Activated naive CD4-positive, alpha-beta T cell treated with anti-CD3 and anti-CD28 coated beads for 36 hours (primary cell): ENCODE measurements around the gene NRG3. TPM values are rescaled to one million over a fixed set of nuclear protein-coding genes. Genes with fewer than 3 reads are reported as not detected.

Experiments
- CTCF ChIA-PET: fragments of 350-600 bp; sonication (Branson Sonifier 250); formaldehyde crosslinking; loops from one replicate; lab custom pipeline; 2021; ENCODE audit warnings: antibody characterized with exemption; lab: Charles Lee
- DNase-seq: peaks from one replicate; pipeline ENCODE4 v3.0.0-alpha.2; 2020
- H3K27ac Mint-ChIP-seq: one replicate; pipeline ENCODE4 v1.8.0; 2021; ENCODE audit warnings: mild to moderate bottlenecking, mixed read lengths
- H3K27me3 Mint-ChIP-seq: one replicate; pipeline ENCODE4 v1.8.0; 2021; ENCODE audit warnings: low read depth, mixed read lengths
- H3K36me3 Mint-ChIP-seq: one replicate; pipeline ENCODE4 v1.8.0; 2021; ENCODE audit warnings: low read depth, mixed read lengths
- H3K4me1 Mint-ChIP-seq: one replicate; pipeline ENCODE4 v1.8.0; 2021; ENCODE audit warnings: low read depth, mixed read lengths
- H3K4me3 Mint-ChIP-seq: one replicate; pipeline ENCODE4 v1.8.0; 2021; ENCODE audit warnings: mild to moderate bottlenecking, moderate library complexity, mixed read lengths
- H3K9me3 Mint-ChIP-seq: one replicate; pipeline ENCODE4 v1.8.0; 2021; ENCODE audit warnings: mixed read lengths
- intact Hi-C: fragments of 100-400 bp; cut with micrococcal nuclease; formaldehyde crosslinking; loops from one replicate; pipeline ENCODE4 v1.15.1; 2023
- total RNA-seq, 2 experiments: library from RNA; stranded (reverse); gene quantifications; one replicate each; pipeline ENCODE4 v1.2.3, GENCODE V29; 2021

NRG3 gene
- total RNA-seq, 2 experiments from 2014 or later, result not detected

DNA sequence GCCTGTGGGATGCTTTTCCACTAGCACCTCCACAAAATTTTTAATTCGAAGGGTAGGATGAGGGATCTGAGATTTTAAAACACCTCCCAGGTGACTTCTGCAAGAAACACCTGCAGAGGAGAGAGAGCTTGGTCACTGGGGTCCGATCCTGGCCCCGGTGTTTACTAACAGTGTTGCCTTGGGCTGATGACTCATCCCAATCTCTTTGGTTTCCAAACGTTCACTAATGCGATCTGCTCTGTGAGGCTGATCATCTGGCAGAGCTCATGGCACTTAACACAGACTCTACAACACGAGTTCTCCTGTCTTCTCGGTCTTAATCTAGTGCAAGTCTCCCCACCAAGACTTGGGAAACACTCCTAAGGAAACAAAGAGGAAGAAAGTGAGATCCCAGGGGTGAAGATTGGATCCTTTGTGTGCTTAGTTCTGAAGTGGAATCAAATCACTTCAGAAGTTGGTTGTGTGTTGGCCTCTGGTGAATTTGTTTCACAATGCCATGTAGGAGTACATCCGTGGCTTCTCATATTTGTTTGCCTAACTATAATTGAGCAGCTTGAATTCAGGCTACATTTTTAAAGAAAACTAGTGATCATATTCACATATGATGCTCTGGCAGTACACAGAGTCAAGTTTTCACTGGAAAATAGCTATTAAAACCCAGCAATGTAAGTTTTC lies 407.9 kb downstream of the NRG3 start:
- no peak overlapping the region for H3K4me3 Mint-ChIP-seq
- no peaks in the 10 kb centered on the region for H3K27me3 Mint-ChIP-seq
- intact Hi-C loops, result no loop called here
- no peak overlapping the region for H3K27ac Mint-ChIP-seq
- H3K4me1 Mint-ChIP-seq, result no peaks in the 10 kb centered on the region
- H3K9me3 Mint-ChIP-seq, result no peaks in the 10 kb centered on the region
- no peak for DNase-seq
- CTCF ChIA-PET, result no interaction called here
- no peaks in the 10 kb centered on the region for H3K36me3 Mint-ChIP-seq

DNA sequence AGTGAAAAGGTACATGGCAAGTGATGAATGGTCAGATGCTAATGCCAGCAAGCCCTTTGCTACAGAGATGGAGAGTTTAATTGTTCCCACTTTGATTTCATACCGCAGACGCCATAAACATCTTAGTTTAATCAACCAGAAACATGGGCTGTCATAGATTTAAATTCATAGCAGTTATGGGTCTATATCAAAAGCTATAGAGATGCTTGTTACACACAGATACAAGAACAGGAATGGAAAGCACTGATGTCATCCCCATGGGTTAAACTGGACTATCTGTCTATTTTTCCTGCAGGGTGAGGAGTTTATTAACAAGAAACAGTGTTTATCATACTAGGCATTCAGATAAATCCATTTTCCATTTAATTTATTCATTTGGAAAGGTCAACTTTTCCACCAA lies 409.2 kb downstream of the NRG3 start:
- intact Hi-C loops, result no loop called here
- Mint-ChIP-seq H3K4me3 (no peak overlapping the region), H3K27ac (no peak overlapping the region)

GRCh38 chr10:82288461-82288881 lies 413.5 kb downstream of the NRG3 start:
- no peaks in the 10 kb centered on the region for H3K9me3 Mint-ChIP-seq
- intact Hi-C loops, result no loop called here
- CTCF ChIA-PET, result no interaction called here
- H3K27ac Mint-ChIP-seq, result no peak overlapping the region
- H3K36me3 Mint-ChIP-seq, result no peaks in the 10 kb centered on the region
- H3K4me3 Mint-ChIP-seq, result no peak overlapping the region
- no peak for DNase-seq
- H3K4me1 Mint-ChIP-seq, result no peaks in the 10 kb centered on the region
- H3K27me3 Mint-ChIP-seq, result no peaks in the 10 kb centered on the region

More for the DNA sequence above, 409.2 kb downstream of the NRG3 start:
- H3K9me3 Mint-ChIP-seq, result no peaks in the 10 kb centered on the region
- CTCF ChIA-PET, result no interaction called here
- H3K27me3 Mint-ChIP-seq, result no peaks in the 10 kb centered on the region
- H3K4me1 Mint-ChIP-seq, result no peaks in the 10 kb centered on the region
- no peak for DNase-seq
- no peaks in the 10 kb centered on the region for H3K36me3 Mint-ChIP-seq

DNA sequence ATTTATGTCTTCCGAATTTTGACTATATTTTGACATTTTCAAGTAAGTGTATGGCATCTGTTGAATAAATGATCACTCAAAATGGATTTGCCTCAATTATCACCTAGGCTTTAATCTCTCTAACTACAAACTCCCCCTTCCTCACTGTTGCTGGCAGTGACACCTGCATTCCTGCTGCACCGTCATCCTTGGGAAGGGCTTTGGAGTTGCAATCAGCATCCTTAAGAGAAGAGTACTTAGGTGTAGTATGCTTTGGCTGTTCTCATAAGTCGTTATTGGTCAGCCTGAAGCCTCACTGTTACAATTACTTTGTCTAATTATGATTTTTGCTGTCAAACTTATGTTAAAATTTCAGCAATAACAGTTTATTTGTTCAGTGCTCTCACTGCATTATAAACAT lies 415.0 kb downstream of the NRG3 start:
- H3K4me1 Mint-ChIP-seq, result no peaks in the 10 kb centered on the region
- no peak for DNase-seq
- no peaks in the 10 kb centered on the region for H3K36me3 Mint-ChIP-seq
- no peaks in the 10 kb centered on the region for H3K27me3 Mint-ChIP-seq
- CTCF ChIA-PET, result no interaction called here
- H3K27ac Mint-ChIP-seq, result no peak overlapping the region
- intact Hi-C loops, result no loop called here
- no peaks in the 10 kb centered on the region for H3K9me3 Mint-ChIP-seq
- no peak overlapping the region for H3K4me3 Mint-ChIP-seq

- no peak overlapping the region for H3K4me3 Mint-ChIP-seq
- intact Hi-C loops, result no loop called here
- no peaks in the 10 kb centered on the region for H3K36me3 Mint-ChIP-seq
- H3K27ac Mint-ChIP-seq, result no peak overlapping the region
- no peak for DNase-seq
- peaks cover 6% of the 10 kb centered on the region for H3K9me3 Mint-ChIP-seq
- H3K4me1 Mint-ChIP-seq, result no peaks in the 10 kb centered on the region
- no peaks in the 10 kb centered on the region for H3K27me3 Mint-ChIP-seq
- CTCF ChIA-PET, result no interaction called here
Measured at GRCh38 chr10:82294874-82295378, 419.9 kb downstream of the NRG3 start.

GRCh38 chr10:82308641-82309040 lies 433.6 kb downstream of the NRG3 start:
- no peaks in the 10 kb centered on the region for H3K36me3 Mint-ChIP-seq
- CTCF ChIA-PET, result interaction anchor here (0.6 kb wide), 1 partner anchor 115 kb away, joined by 3 read pairs; no protein-coding TSS in a partner anchor
- H3K27me3 Mint-ChIP-seq, result no peaks in the 10 kb centered on the region
- H3K27ac Mint-ChIP-seq, result no peak overlapping the region
- DNase-seq, result no peak
- intact Hi-C loops, result no loop called here
- peaks cover 10% of the 10 kb centered on the region for H3K9me3 Mint-ChIP-seq
- no peaks in the 10 kb centered on the region for H3K4me1 Mint-ChIP-seq
- H3K4me3 Mint-ChIP-seq, result no peak overlapping the region

- peaks cover 12% of the 10 kb centered on the region for H3K9me3 Mint-ChIP-seq
- no peak overlapping the region for H3K4me3 Mint-ChIP-seq
- DNase-seq, result no peak
- intact Hi-C loops, result no loop called here
- H3K27ac Mint-ChIP-seq, result no peak overlapping the region
- H3K36me3 Mint-ChIP-seq, result no peaks in the 10 kb centered on the region
- no peaks in the 10 kb centered on the region for H3K27me3 Mint-ChIP-seq
- CTCF ChIA-PET, result no interaction called here
- H3K4me1 Mint-ChIP-seq, result no peaks in the 10 kb centered on the region
Measured at GRCh38 chr10:82310839-82311238, 435.8 kb downstream of the NRG3 start.

DNA sequence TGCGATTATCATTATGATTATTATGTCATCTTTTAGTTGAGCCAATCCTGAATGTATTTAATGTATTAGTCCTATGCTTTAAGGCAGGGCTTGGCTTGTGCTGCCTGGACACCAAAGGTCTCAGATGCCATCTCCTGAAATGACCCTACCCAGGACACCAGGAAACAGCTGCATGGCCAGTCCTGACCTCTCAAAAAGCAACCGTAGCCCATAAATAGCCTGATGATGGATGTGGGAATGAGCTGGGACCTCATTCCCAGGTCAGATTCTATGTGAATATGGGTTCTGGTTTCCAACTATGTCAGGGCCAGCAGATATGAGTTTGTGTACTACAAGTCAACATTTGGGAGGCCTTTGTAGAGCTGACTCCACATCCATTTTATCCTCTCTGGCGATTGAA lies 438.4 kb downstream of the NRG3 start:
- H3K36me3 Mint-ChIP-seq, result no peaks in the 10 kb centered on the region
- H3K4me1 Mint-ChIP-seq, result no peaks in the 10 kb centered on the region
- H3K9me3 Mint-ChIP-seq, result peaks cover 11% of the 10 kb centered on the region
- H3K27ac Mint-ChIP-seq, result no peak overlapping the region
- H3K4me3 Mint-ChIP-seq, result no peak overlapping the region
- no peak for DNase-seq
- intact Hi-C loops, result no loop called here
- no peaks in the 10 kb centered on the region for H3K27me3 Mint-ChIP-seq
- CTCF ChIA-PET, result no interaction called here

DNA sequence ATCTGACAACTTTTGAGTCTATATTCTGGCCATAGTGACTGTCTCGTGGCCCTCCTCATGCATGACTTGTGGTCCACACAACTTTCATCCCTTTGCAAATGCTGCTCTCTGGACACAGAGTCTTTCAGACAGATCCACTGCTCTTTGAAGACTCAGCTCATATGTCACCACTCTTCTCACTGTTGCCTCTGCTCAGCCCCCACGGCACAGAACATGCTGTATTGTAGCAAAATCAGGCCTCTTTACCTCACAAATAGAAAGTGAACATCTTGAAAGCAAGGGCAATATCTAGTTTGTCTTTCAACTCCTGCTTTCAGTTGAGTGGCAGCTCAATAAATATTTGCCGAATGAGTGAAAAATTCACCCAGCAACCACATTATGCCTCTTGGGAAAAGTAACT lies 443.5 kb downstream of the NRG3 start:
- CTCF ChIA-PET, result no interaction called here
- no peak for DNase-seq
- H3K36me3 Mint-ChIP-seq, result no peaks in the 10 kb centered on the region
- no peaks in the 10 kb centered on the region for H3K27me3 Mint-ChIP-seq
- no peak overlapping the region for H3K4me3 Mint-ChIP-seq
- intact Hi-C loops, result no loop called here
- H3K4me1 Mint-ChIP-seq, result no peaks in the 10 kb centered on the region
- H3K9me3 Mint-ChIP-seq, result peaks cover 2% of the 10 kb centered on the region
- H3K27ac Mint-ChIP-seq, result no peak overlapping the region

GRCh38 chr10:82319074-82319473 lies 444.1 kb downstream of the NRG3 start:
- H3K4me1 Mint-ChIP-seq, result no peaks in the 10 kb centered on the region
- H3K36me3 Mint-ChIP-seq, result no peaks in the 10 kb centered on the region
- no peak overlapping the region for H3K27ac Mint-ChIP-seq
- no peaks in the 10 kb centered on the region for H3K27me3 Mint-ChIP-seq
- CTCF ChIA-PET, result no interaction called here
- intact Hi-C loops, result no loop called here
- DNase-seq, result no peak
- H3K9me3 Mint-ChIP-seq, result peaks cover 1% of the 10 kb centered on the region
- no peak overlapping the region for H3K4me3 Mint-ChIP-seq

DNA sequence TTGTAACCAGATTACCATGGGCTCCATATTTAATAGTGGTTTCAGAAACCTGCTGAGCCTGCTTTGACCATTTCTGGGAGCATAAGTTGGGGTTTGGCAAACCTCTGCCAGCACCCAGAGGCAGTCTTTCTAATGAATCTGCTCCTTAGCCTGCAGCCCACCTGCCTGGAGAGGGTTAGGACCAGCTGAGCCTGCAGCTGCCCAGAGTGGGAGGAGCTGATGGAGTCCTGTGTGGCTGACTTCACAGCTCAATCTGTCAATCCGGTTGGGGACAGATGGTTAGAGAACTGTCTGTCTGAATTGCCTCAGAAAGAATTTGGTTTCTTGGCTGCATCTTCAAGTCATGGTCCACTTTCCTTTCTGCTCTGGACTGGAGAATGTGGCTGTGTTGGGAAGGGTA lies 444.6 kb downstream of the NRG3 start:
- H3K4me3 Mint-ChIP-seq, result no peak overlapping the region
- no peak for DNase-seq
- H3K4me1 Mint-ChIP-seq, result no peaks in the 10 kb centered on the region
- intact Hi-C loops, result no loop called here
- H3K27ac Mint-ChIP-seq, result no peak overlapping the region
- no peaks in the 10 kb centered on the region for H3K27me3 Mint-ChIP-seq
- no peaks in the 10 kb centered on the region for H3K9me3 Mint-ChIP-seq
- CTCF ChIA-PET, result no interaction called here
- no peaks in the 10 kb centered on the region for H3K36me3 Mint-ChIP-seq

DNA sequence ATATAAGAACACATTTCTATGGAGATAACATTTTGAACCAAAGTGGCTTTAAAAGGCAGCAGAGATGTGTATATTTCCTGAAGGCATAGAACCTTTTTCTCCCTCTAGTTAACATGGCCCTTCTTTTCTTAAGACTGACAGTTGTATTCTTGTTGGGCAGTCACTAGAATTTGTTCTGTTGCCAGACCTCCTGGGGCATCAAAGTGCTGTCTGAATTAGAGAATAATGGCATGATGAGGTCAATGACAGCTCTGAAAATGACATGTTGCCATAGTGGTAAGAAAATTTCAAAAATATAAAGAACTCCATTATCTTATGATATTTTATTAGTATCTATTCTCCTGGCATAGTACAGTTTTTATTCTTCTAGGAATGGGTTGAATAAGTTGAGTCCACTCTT lies 446.7 kb downstream of the NRG3 start:
- no peak for DNase-seq
- H3K36me3 Mint-ChIP-seq, result no peaks in the 10 kb centered on the region
- H3K4me1 Mint-ChIP-seq, result no peaks in the 10 kb centered on the region
- intact Hi-C loops, result no loop called here
- CTCF ChIA-PET, result interaction anchor here (0.6 kb wide), 1 partner anchor 33 kb away, joined by 3 read pairs; no protein-coding TSS in a partner anchor
- no peaks in the 10 kb centered on the region for H3K27me3 Mint-ChIP-seq
- no peaks in the 10 kb centered on the region for H3K9me3 Mint-ChIP-seq
- no peak overlapping the region for H3K4me3 Mint-ChIP-seq
- no peak overlapping the region for H3K27ac Mint-ChIP-seq

- intact Hi-C loops, result no loop called here
- Mint-ChIP-seq H3K4me3 (no peak overlapping the region), H3K27me3 (no peaks in the 10 kb centered on the region), H3K27ac (no peak overlapping the region), H3K9me3 (peaks cover 5% of the 10 kb centered on the region), H3K4me1 (no peaks in the 10 kb centered on the region), H3K36me3 (no peaks in the 10 kb centered on the region)
- no peak for DNase-seq
- CTCF ChIA-PET, result no interaction called here
Measured at GRCh38 chr10:82331716-82332115, 456.7 kb downstream of the NRG3 start.
